ENCODE measurements around the gene SUGCT.
"Not testable (repeated sequence)": the region's sequence is repeated elsewhere in the genome, so short reads cannot be mapped to it uniquely, and the experiment has no call there.

The SUGCT gene

DNA sequence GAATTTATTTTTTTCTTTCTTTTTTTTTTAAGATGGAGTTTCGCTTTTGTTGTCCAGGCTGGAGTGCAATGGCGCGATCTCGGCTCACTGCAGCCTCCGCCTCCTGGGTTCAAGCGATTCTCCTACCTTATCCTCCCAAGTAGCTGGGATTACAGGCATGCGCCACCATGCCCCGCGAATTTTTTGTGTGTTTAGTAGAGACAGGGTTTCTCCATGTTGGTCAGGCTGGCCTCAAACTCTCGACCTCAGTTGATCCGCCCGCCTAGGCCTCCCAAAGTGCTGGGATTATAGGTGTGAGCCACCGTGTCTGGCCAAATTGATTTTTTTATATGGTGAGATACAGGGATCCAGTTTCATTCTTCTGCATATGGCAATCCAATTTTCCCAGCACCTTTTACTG lies 5.1 kb downstream of the SUGCT start:
- not testable (repeated sequence) for DNase-seq (ENCODE audit: low read depth)

DNA sequence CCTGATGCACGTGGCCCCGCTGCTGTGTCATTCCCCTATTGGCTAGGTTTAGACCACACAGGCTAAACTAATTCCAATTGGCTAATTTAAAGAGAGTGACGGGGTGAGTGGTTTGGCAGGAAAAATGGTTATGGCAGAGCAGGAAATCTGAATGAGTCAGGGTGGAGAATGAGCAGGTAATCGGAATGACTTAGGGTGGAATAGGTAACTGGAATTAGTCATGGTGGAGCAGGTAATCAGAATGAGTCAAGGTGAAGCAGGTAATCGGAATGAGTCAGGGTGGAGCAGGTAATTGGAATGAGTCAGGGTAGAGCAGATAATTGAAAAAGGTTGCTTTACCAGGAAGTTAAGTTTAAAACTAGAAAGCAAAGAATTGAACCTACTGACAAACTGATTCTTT lies 7.1 kb downstream of the SUGCT start:
- DNase-seq (ENCODE audit: low read depth) = not testable (repeated sequence)

GRCh38 chr7:40145596-40146130 lies 10.9 kb downstream of the SUGCT start:
- DNase-seq (ENCODE audit: low read depth) = not testable (repeated sequence)

DNA sequence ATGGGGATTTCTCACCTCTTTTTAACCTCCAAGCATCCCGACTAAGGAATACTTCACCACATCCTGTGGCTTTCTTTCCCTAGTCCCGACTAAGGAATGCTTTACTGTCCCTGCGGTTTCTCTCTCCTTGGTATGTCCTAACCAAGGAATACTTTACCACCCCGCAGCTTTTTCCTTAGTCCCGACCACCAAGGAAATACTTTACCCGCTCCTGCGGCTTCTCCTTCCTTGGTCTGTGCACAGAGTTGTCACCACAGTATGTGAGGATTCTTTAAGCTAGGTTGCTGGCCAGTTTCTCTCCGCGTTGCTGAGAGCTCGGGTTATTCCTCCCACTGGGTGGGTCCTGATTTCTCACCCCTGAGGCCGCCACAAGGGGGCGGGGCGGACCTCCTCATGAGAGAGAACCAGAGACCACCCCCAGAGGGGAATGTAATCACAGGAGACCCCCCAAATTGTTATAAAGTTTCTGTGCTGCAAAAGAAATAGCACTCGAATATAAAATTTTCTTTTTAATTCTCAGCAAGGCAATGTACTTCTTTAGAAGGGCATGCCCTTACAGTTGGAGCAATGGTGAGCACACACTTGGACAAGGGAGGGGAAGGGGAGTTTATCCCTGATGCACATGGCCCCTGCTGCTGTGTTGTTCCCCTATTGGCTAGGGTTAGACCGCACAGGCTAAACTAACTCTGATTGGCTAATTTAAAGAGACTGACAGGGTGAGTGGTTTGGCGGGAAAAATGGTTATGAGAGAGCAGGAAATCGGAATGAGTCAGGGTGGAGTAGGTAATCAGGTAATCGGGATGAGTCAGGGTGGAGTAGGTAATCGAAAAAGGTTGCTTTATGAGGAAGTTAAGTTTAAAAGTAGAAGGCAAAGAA lies 12.8 kb downstream of the SUGCT start:
- no peak for DNase-seq (ENCODE audit: low read depth)

DNA sequence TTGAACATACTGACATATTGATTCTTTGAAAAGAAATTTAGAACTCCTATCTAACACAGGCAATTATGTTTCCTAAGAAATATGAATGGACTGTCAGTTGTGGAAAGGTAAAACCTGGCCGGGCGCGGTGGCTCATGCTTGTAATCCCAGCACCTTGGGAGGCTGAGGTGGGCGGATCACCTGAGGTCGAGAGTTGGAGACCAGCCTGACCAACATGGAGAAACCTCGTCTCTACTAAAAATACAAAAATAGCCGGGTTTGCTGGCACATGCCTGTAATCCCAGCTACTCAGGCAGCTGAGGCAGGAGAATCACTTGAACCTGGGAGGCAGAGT lies 13.4 kb downstream of the SUGCT start:
- DNase-seq (ENCODE audit: low read depth) = not testable (repeated sequence)

- DNase-seq (ENCODE audit: low read depth) = no peak
Measured at GRCh38 chr7:40148671-40149070, 13.9 kb downstream of the SUGCT start.

DNA sequence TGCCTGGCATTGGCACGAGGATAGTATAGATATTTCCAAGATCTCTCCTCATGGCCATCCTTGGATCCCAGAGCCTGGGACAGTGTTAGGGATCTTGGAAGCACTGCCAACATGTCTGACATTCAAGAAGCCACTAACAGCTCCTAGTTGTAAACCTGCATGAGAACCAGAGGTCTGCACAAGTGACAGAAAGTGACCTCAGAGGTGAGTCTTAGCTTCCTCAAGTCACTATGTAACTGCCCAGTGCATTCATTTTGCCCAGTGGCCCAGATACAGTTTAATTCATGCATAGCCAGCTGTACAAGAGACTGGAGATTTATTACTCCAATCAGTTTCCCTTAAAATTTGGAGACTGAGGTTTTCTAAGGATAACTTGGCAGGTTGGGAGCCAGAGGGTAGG lies 16.7 kb downstream of the SUGCT start:
- DNase-seq (ENCODE audit: low read depth) = no peak

- no peak for DNase-seq (ENCODE audit: low read depth)
Measured at GRCh38 chr7:40156988-40157387, 22.2 kb downstream of the SUGCT start.

DNA sequence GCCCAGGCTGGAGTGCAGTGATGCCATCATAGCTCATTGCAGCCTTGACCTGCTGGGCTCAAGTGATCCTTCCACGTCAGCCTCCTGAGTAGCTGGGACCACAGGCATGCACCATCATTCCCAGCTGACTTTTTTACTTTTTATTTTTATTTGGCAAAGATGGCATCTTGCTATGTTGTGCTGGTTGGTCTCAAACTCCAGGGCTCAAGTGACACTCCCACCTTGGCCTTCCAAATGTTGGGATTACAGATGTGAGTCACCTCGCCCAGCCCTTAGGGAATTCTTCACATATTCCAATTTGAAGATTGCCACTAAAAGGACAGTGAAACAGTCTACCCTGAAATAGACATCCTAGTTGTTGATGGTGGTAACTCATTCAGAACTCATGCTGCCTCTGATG lies 27.7 kb downstream of the SUGCT start:
- no peak for DNase-seq (ENCODE audit: low read depth)

- DNase-seq (ENCODE audit: low read depth) = no peak
Measured at GRCh38 chr7:40165216-40165615, 30.4 kb downstream of the SUGCT start.

GRCh38 chr7:40167291-40167690 lies 32.5 kb downstream of the SUGCT start:
- no peak for DNase-seq (ENCODE audit: low read depth)

- DNase-seq (ENCODE audit: low read depth) = not testable (repeated sequence)
Measured at GRCh38 chr7:40168266-40168665, 33.5 kb downstream of the SUGCT start.

DNA sequence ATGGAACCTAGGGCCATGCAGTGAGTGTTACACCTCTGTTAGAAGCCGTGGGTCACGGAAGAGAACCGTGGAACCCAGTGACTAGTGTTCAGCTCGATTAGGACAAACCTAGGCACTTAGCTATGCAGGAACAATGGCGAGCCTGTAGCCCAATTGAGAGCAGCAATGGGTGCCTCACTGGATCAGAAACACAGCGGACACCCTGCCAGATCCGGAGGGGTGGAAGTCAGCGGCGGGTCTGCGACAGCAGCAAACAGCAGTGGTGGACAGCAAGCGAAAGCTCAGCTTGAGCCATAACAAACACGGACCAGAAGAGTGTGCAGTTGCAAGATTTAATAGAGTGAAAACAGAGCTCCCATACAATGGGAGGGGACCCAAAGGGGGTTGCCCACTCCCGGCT lies 38.3 kb downstream of the SUGCT start:
- DNase-seq (ENCODE audit: low read depth) = not testable (repeated sequence)

- DNase-seq (ENCODE audit: low read depth) = not testable (repeated sequence)
Measured at GRCh38 chr7:40175256-40175655, 40.5 kb downstream of the SUGCT start.

DNA sequence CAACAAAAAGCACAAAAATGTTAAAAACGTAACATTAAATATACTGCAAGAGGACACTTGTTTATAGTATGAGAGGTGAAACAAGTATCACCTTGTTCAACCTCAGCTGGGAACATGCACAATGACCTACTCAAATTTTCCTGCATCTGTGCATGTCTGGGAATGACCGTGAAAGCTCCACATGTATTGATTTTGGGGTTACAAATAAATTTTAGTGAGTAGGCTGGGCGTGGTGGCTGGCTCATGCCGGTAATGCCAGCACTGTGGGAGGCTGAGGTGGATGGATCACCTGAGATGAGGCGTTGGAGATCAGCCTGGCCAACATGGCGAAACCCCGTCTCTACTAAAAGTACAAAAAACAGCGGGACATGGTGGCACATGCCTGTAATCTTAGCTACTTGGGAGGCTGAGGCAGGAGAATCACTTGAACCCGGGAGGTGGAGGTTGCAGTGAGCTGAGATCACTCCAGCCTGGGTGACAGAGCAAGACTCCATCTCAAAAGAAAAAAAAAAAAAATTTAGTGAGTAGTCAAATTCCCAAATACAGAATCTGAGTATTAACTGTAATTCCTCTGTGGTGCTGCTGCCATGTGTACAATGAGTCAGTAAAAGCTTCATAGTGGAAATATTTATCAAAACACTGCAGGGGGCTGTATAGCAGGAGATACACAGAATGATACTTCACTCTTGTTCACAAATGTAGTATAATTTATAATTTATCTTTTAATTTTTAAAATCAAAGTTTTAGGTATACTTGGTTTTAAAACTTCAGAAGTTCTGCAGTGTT lies 41.1 kb downstream of the SUGCT start:
- DNase-seq (ENCODE audit: low read depth) = no peak

- no peak for DNase-seq (ENCODE audit: low read depth)
Measured at GRCh38 chr7:40177071-40177470, 42.3 kb downstream of the SUGCT start.

- DNase-seq (ENCODE audit: low read depth) = no peak
Measured at GRCh38 chr7:40182452-40182851, 47.6 kb downstream of the SUGCT start.

- DNase-seq (ENCODE audit: low read depth) = no peak
Measured at GRCh38 chr7:40186586-40186985, 51.8 kb downstream of the SUGCT start.

GRCh38 chr7:40192036-40192435 lies 57.2 kb downstream of the SUGCT start:
- no peak for DNase-seq (ENCODE audit: low read depth)

DNA sequence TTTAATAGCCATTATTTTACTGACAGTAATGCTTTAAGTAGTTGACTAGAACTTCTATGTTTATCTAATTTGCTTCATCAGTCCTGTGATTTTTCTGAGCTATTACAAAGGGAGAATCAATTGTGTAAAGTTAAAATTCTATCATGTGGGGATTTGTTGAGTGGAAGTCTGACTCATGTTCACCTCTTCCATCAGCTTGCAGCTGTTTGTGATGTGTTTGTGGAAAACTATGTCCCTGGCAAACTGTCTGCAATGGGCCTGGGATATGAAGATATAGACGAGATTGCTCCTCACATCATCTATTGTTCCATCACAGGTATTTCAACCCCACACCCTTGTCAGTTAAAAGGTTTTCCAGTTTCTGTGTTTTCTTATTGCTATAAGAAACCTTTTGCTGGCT lies 59.9 kb downstream of the SUGCT start:
- DNase-seq (ENCODE audit: low read depth) = no peak

DNA sequence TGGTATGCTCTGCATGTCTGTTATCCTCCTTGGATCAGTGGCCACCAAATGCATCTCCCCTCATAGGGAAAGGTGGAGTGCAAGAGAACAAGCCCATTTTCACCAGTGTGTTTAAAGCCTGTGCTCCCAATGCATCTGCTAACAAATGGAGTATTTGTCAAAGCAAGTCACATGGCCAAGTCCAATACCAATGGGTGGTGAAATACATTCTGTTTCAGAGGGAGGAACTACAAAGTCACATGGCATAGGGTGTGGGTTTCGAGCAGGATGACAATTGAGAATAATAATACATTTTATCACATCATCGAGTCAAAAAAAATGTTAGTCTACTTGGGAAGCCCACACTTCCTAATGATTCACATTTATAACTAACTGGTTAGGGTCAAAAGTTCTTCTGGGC lies 62.7 kb downstream of the SUGCT start:
- DNase-seq (ENCODE audit: low read depth) = no peak

- DNase-seq (ENCODE audit: low read depth) = no peak
Measured at GRCh38 chr7:40199076-40199802, 64.4 kb downstream of the SUGCT start.
